HEK293T (cell line): ENCODE data around the gene MCFD2.

Source experiments
- CTCF ChIA-PET: fragments of 350-600 bp; formaldehyde crosslinking; extraction: SDS; loops from one replicate; lab custom pipeline; 2021; ENCODE audit warnings: antibody characterized with exemption, inconsistent platforms; lab: Yijun Ruan, JAX
- POLR2A ChIA-PET: fragments of 350-600 bp; formaldehyde crosslinking; extraction: SDS; loops from one replicate; lab custom pipeline; 2020; ENCODE audit warnings: antibody characterized with exemption, inconsistent platforms; lab: Yijun Ruan, JAX
- DNase-seq: peaks from one replicate; pipeline ENCODE4 v3.0.0; 2012; ENCODE audit warnings: mixed read lengths; ENCODE audit errors: extremely low spot score
- ARNT ChIP-seq: fragments of 450-650 bp; IDR thresholded peaks from 2 replicates; pipeline ENCODE4 v1.6.1; 2017; ENCODE audit warnings: mild to moderate bottlenecking
- BHLHE40 ChIP-seq: fragments of 450-650 bp; IDR thresholded peaks from 2 replicates; pipeline ENCODE4 v1.6.1; 2016; ENCODE audit warnings: mild to moderate bottlenecking, moderate library complexity, borderline replicate concordance
- CTBP1 ChIP-seq: fragments of 450-650 bp; IDR thresholded peaks from 2 replicates; pipeline ENCODE4 v1.6.1; 2016; ENCODE audit warnings: borderline replicate concordance
- ELF4 ChIP-seq: fragments of 450-650 bp; IDR thresholded peaks from 2 replicates; pipeline ENCODE4 v1.6.1; 2017; ENCODE audit warnings: antibody characterized with exemption
- FOXA1 ChIP-seq: fragments of 450-650 bp; IDR thresholded peaks from 2 replicates; pipeline ENCODE4 v1.6.1; 2016; ENCODE audit warnings: mild to moderate bottlenecking
- FOXK2 ChIP-seq: fragments of 450-650 bp; IDR thresholded peaks from 2 replicates; pipeline ENCODE4 v1.6.1; 2016; ENCODE audit warnings: mild to moderate bottlenecking
- FOXM1 ChIP-seq: fragments of 450-650 bp; IDR thresholded peaks from 2 replicates; pipeline ENCODE4 v1.6.1; 2017; ENCODE audit warnings: mild to moderate bottlenecking, borderline replicate concordance
- HDGF ChIP-seq: fragments of 450-650 bp; IDR thresholded peaks from 2 replicates; pipeline ENCODE4 v1.6.1; 2017; ENCODE audit warnings: antibody characterized with exemption, borderline replicate concordance
- L3MBTL2 ChIP-seq: fragments of 450-650 bp; conservative IDR thresholded peaks from 2 replicates; pipeline ENCODE4 v1.6.1; 2016; ENCODE audit warnings: mild to moderate bottlenecking
- LEF1 ChIP-seq: fragments of 450-650 bp; IDR thresholded peaks from 2 replicates; pipeline ENCODE4 v1.6.1; 2017; ENCODE audit warnings: mild to moderate bottlenecking, borderline replicate concordance
- NFRKB ChIP-seq: fragments of 450-650 bp; IDR thresholded peaks from 2 replicates; pipeline ENCODE4 v1.6.1; 2016; ENCODE audit warnings: mild to moderate bottlenecking, moderate library complexity
- SP1 ChIP-seq: fragments of 450-650 bp; IDR thresholded peaks from 2 replicates; pipeline ENCODE4 v1.6.1; 2017
- SUZ12 ChIP-seq: fragments of 450-650 bp; IDR thresholded peaks from 2 replicates; pipeline ENCODE4 v1.6.1; 2016; ENCODE audit warnings: mild to moderate bottlenecking
- TARDBP ChIP-seq: fragments of 450-650 bp; IDR thresholded peaks from 2 replicates; pipeline ENCODE4 v1.6.1; 2016
- ZNF384 ChIP-seq: fragments of 450-650 bp; IDR thresholded peaks from 2 replicates; pipeline ENCODE4 v1.6.1; 2016
- TF ChIP-seq, protein P1 (sequence below): fragments of 450-650 bp; IDR thresholded peaks from 2 replicates; pipeline ENCODE4 v1.6.1; 2016

Gene MCFD2

GRCh38 chr2:46935071-46935470 lies 19.5 kb upstream of the MCFD2 start:
- ChIA-PET POLR2A (interaction anchor here (1.5 kb wide), 1 partner anchor 19 kb away, joined by 3 read pairs; no protein-coding TSS in a partner anchor), CTCF (interaction anchor here (1.3 kb wide), 1 partner anchor 10 kb away, joined by 3 read pairs; no protein-coding TSS in a partner anchor)
- TF ChIP-seq FOXK2 (no peak), SP1 (no peak), FOXA1 (no peak)
- no peak for DNase-seq

DNA sequence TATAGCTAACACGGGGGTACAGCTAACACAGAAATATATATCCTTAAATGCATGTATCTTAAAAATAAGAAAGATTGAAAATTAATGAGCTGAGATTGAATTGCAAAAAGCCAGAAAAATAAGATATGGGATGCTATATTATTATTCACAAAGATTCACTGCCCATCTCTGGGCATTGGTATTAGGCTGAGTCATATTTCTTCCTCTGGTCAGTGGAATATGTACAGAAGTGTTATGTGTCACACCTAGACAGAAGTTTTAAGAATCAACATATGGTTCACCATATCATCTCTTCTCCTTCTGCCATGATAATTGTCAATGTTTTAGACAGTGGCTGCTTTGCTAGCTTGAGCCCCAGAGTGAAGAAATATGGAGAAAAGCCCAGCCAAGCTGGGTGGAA lies 14.0 kb upstream of the MCFD2 start:
- DNase-seq, result no peak
- TF ChIP-seq SUZ12 (no peak), LEF1 (no peak), TARDBP (no peak), BHLHE40 (no peak), HDGF (no peak), FOXA1 (no peak), SP1 (no peak), CTBP1 (no peak), ELF4 (no peak), ARNT (no peak), L3MBTL2 (no peak), FOXK2 (no peak), ZNF384 (no peak), NFRKB (no peak)
- TF ChIP-seq, protein P1, sequence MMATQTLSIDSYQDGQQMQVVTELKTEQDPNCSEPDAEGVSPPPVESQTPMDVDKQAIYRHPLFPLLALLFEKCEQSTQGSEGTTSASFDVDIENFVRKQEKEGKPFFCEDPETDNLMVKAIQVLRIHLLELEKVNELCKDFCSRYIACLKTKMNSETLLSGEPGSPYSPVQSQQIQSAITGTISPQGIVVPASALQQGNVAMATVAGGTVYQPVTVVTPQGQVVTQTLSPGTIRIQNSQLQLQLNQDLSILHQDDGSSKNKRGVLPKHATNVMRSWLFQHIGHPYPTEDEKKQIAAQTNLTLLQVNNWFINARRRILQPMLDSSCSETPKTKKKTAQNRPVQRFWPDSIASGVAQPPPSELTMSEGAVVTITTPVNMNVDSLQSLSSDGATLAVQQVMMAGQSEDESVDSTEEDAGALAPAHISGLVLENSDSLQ, result no peak

GRCh38 chr2:46926863-46927262 lies 11.3 kb upstream of the MCFD2 start:
- POLR2A ChIA-PET, result no interaction called here
- CTCF ChIA-PET, result no interaction called here
- TF ChIP-seq FOXK2, result no peak
- no peak for TF ChIP-seq FOXA1
- no peak for TF ChIP-seq NFRKB
- TF ChIP-seq L3MBTL2, result no peak
- TF ChIP-seq HDGF, result no peak
- no peak for TF ChIP-seq SP1
- no peak for TF ChIP-seq CTBP1
- no peak for TF ChIP-seq SUZ12
- TF ChIP-seq ELF4, result no peak
- no peak for TF ChIP-seq LEF1
- TF ChIP-seq BHLHE40, result no peak
- no peak for TF ChIP-seq ZNF384
- no peak for TF ChIP-seq ARNT
- DNase-seq, result no peak

More for the DNA sequence above, 14.0 kb upstream of the MCFD2 start:
- POLR2A ChIA-PET, result interaction anchor here (1.7 kb wide), 1 partner anchor 13 kb away, joined by 7 read pairs; the partner anchor contains the start of gene MCFD2
- CTCF ChIA-PET, result no interaction called here

DNA sequence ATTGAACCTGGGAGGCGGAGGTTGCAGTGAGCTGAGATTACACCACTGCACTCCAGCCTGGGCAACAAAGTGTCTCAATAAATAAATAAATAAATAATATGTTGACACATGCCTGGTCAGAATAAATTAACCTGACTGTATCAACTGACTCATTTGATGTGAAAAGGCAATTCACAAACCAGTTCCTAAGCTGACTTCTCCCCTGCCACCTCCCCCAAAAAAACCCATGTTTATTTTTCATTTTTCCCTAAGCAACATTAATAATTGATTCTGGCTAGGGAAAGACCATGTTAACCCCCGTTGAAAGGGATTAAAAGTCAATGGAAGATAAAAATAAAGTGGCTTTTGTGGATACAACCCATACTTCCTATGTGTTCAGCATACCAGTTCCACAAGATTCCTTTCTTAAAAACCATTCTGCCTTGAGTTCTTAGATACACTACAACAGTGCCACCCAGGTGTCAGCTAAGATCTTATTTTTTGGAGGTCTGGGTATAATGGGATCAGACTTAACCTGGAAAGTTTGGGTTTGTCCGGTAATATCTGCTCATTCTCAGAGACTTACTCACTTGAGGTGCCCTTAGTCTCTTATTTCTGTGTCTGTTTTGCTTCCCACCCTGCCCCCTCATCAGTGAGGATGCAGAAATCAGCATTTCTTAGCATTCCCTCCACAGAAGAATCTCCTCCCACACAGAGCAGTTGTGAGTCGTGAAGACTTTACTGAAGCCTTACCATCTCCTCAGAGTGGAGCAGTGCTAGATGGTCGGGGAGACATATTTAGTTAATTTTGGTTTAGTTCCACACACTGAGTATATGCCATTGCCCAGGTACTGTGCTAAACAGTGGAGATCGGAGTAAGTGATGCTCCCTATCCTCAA lies 10.1 kb upstream of the MCFD2 start:
- POLR2A ChIA-PET, result no interaction called here
- TF ChIP-seq BHLHE40 (no peak), FOXK2 (no peak), TARDBP (no peak), SUZ12 (no peak), ARNT (no peak), HDGF (no peak), LEF1 (no peak), NFRKB (no peak), FOXA1 (no peak), ELF4 (no peak)

GRCh38 chr2:46924608-46925007 lies 9.0 kb upstream of the MCFD2 start:
- ChIA-PET CTCF (interaction anchor here (1.3 kb wide), 1 partner anchor 11 kb away, joined by 3 read pairs; no protein-coding TSS in a partner anchor), POLR2A (interaction anchor here (1.4 kb wide), 1 partner anchor 8 kb away, joined by 5 read pairs; the partner anchor contains the start of gene MCFD2)
- TF ChIP-seq ZNF384 (no peak), FOXM1 (no peak), FOXA1 (no peak), TARDBP (no peak), HDGF (no peak), FOXK2 (no peak), BHLHE40 (no peak), CTBP1 (no peak), LEF1 (no peak), L3MBTL2 (no peak), SP1 (no peak), SUZ12 (no peak), ARNT (no peak), NFRKB (no peak), ELF4 (no peak)
- TF ChIP-seq, protein P1, result no peak
- no peak for DNase-seq

More for the DNA sequence above, 10.1 kb upstream of the MCFD2 start:
- DNase-seq, result no peak
- CTCF ChIA-PET, result interaction anchor here (0.6 to 1.3 kb wide), 2 partner anchors 10 to 371 kb away, joined by 3 read pairs; no protein-coding TSS in a partner anchor

DNA sequence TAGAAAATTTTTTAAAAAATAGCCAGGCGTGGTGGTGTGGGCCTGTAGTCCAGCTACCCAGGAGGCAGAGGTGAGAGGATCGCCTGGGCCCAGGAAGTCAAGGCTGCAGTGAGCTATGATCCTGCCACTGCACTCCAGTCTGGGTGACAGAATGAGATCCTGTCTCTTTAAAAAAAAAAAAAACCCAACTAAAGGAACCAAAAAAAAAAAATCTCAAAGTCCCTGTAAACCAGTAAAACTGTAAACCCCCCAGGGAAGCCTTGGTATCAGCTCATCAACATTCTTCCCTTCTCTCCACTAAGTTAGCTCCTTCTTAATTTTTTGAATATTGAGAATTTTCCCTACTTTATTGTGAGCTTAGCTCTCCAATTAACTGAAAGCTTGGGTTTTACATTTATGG lies 8.4 kb upstream of the MCFD2 start:
- ChIA-PET CTCF (no interaction called here), POLR2A (interaction anchor here (1.4 kb wide), 1 partner anchor 8 kb away, joined by 5 read pairs; the partner anchor contains the start of gene MCFD2)
- peak; percentile 86 for TF ChIP-seq ZNF384
- TF ChIP-seq FOXA1, result no peak
- DNase-seq, result no peak
